ENCODE results near the gene FSTL5.

DNA sequence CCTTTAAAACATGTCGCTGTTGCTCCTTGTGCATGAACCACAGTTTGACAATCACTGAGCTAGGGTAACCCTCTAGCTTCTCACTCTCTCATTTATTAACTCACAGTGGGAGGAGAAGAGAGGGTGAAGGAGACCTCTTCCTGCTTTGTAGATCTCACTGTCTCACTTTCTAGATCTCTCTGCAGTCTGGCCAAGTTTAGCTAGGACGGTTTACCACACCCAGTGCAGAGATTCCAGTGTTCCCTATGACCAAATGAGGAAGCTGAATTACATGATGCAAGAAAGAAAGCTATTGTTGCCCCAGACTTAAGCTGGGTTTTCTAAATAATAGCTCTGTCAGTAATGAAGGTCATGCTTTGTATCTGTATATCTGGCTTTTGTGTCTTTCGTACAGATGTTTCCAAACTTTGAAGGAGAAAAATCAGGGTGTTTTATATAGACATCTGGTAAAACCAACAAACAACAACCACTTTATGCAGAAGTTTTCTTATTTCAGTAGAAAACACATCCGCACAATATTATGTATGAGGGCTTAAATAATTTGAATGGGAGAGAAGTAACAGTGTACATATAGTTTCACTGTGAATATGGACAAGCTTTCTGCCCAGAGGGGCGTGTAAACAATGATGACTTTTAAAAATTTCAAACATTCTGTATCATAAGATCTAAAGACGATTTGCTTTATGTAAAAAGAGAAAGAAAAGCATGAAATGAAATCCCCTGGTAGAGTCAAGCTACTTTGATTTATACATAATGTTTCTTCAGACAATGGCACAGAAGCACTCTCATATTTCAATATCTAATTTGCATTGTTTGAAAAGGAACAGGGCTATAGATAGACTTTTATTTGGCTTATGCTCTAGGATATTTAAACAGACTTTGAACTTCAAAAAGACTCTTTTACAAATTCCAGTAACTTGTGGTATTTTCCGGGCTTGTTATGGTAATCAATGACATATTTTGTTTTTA, 582.3 kb downstream of the FSTL5 start:
- TF ChIP-seq TARDBP (IDR thresholded peaks at IDR 0.05) = no peak
- TF ChIP-seq FOXM1 (IDR thresholded peaks at IDR 0.05; ENCODE audit: borderline replicate concordance) = no peak
